Measurements from ENCODE around the gene ELF5. TPM values are rescaled to one million over a fixed set of nuclear protein-coding genes. Genes with fewer than 3 reads are reported as not detected.

The ELF5 gene
- total and polyA plus RNA-seq, 2 of the 8 experiments (the other 6 are each of a cell fraction or from before 2014, with no cell fraction given) = not detected

GRCh38 chr11:34523053-34523452 lies 9.5 kb upstream of the ELF5 start:
- Histone ChIP-seq H2BK5ac (ENCODE audit: low read depth, low read length) (no peak overlapping the region), H4K20me1 (replicated peaks in 1 of 2; ENCODE audit: control insufficient read depth in 1 of 2, insufficient read depth in 2 of 2, low read length in 2 of 2) (no peaks in the 10 kb centered on the region), H4K91ac (replicated peaks; ENCODE audit: insufficient read length, low read length) (no peak overlapping the region), H3K4ac (replicated peaks; ENCODE audit: insufficient read length, low read depth, low read length) (no peak overlapping the region), H2BK15ac (ENCODE audit: low read length) (no peak overlapping the region), H3K79me1 (ENCODE audit: low read depth, low read length) (no peaks in the 10 kb centered on the region), H3K36me3 (ENCODE audit: control insufficient read depth in 2 of 4, insufficient read depth in 4 of 4, low read length in 3 of 4) (no peaks in the 10 kb centered on the region), H2BK20ac (ENCODE audit: low read length) (no peak overlapping the region), H2BK120ac (replicated peaks; ENCODE audit: low read depth, low read length) (no peak overlapping the region), H3K27ac (ENCODE audit: low read depth, low read length) (no peak overlapping the region), H3K9ac (replicated peaks in 1 of 4; ENCODE audit: extremely low read depth in 1 of 4, low read depth in 3 of 4, low read length in 3 of 4) (no peak overlapping the region), H3K9me3 (ENCODE audit: insufficient read depth in 2 of 2, low read depth in 1 of 2, low read length in 1 of 2) (no peaks in the 10 kb centered on the region), H3K56ac (replicated peaks; ENCODE audit: insufficient read length, low read depth, low read length) (no peak overlapping the region), H2BK12ac (ENCODE audit: low read depth, low read length) (no peak overlapping the region), H3K23ac (ENCODE audit: insufficient read length) (no peak overlapping the region), H4K5ac (ENCODE audit: insufficient read length, low read depth, low read length) (no peak overlapping the region), H3K18ac (ENCODE audit: extremely low read depth, low read length) (no peak overlapping the region), H3K14ac (ENCODE audit: insufficient read length) (no peak overlapping the region), H3K4me2 (ENCODE audit: insufficient read depth in 1 of 2, low read depth in 2 of 2, low read length in 2 of 2) (no peak overlapping the region), H3K27me3 (replicated peaks in 1 of 4; ENCODE audit: control insufficient read depth in 3 of 4, extremely low read depth in 1 of 4, insufficient read depth in 3 of 4, low read length in 3 of 4) (no peaks in the 10 kb centered on the region), H3K4me3 (ENCODE audit: extremely low read depth in 1 of 4, insufficient read depth in 2 of 4, low read depth in 3 of 4, low read length in 4 of 4) (no peak overlapping the region), H3K23me2 (ENCODE audit: low read depth, low read length) (no peaks in the 10 kb centered on the region), H4K8ac (ENCODE audit: extremely low read depth, insufficient read depth, low read length) (no peak overlapping the region), H2AK5ac (ENCODE audit: low read depth, low read length) (no peak overlapping the region), H3K4me1 (replicated peaks in 1 of 4; ENCODE audit: control insufficient read depth in 3 of 4, insufficient read depth in 4 of 4, low read length in 3 of 4) (no peaks in the 10 kb centered on the region), H3K79me2 (ENCODE audit: control insufficient read depth in 1 of 2, insufficient read depth in 2 of 2, low read length in 2 of 2) (no peaks in the 10 kb centered on the region), H2AFZ (ENCODE audit: low read length) (no peak overlapping the region)
- DNase-seq (ENCODE audit: low read depth in 1 of 2, low spot score in 2 of 2) = no peak
- FAIRE-seq = no peak
- ChIA-PET POLR2A (ENCODE audit: partially characterized antibody) (no interaction called here), CTCF (ENCODE audit: partially characterized antibody) (interaction anchor here (0.8 to 7.7 kb wide), 3 partner anchors 11 to 325 kb away, joined by 3 to 72 read pairs (median 3); partner anchors contain the start of gene ELF5)
- 89% methylated on average over 3 of the region's 3 CpGs; no CpG with 5 or more reads in 1 of the 2 experiments for WGBS, 2 experiments (ENCODE audit: extremely low coverage in 1 of 2, insufficient coverage in 1 of 2, insufficient read length in 1 of 2, insufficient replicate concordance in 2 of 2, low coverage in 1 of 2, low lambda C conversion rate in 2 of 2, missing lambda C conversion rate in 1 of 2)
- TF ChIP-seq CHD1 (IDR thresholded peaks at IDR 0.05; ENCODE audit: low read depth, low read length) = no peak
- TF ChIP-seq POLR2AphosphoS5 (IDR thresholded peaks at IDR 0.05; ENCODE audit: low read depth, low read length) = no peak
- TF ChIP-seq ZNF274 (IDR thresholded peaks at IDR 0.05; ENCODE audit: borderline replicate concordance, extremely low read depth, low read length) = no peak
- no peak for TF ChIP-seq ATF2 (IDR thresholded peaks at IDR 0.05; ENCODE audit: low read length)
- TF ChIP-seq TEAD4 (IDR thresholded peaks at IDR 0.05; ENCODE audit: low read depth, low read length) = no peak
- TF ChIP-seq JUND (IDR thresholded peaks at IDR 0.05; ENCODE audit: low read length) = no peak
- no peak for TF ChIP-seq EZH2 (IDR thresholded peaks at IDR 0.05; ENCODE audit: low read depth, low read length, severe bottlenecking)
- TF ChIP-seq CEBPB (IDR thresholded peaks at IDR 0.05; ENCODE audit: low read depth, low read length) = no peak
- TF ChIP-seq KDM5A (IDR thresholded peaks at IDR 0.05; ENCODE audit: low read length) = no peak
- TF ChIP-seq PHF8 (conservative IDR thresholded peaks at IDR 0.05; ENCODE audit: low read depth, low read length) = no peak
- TF ChIP-seq GTF2F1 (IDR thresholded peaks at IDR 0.05; ENCODE audit: borderline replicate concordance, low read depth, low read length) = no peak
- no peak for TF ChIP-seq RAD21 (IDR thresholded peaks at IDR 0.05 in 1 of 2, conservative IDR thresholded peaks at IDR 0.05 in 1 of 2; ENCODE audit: low read depth in 2 of 2, low read length in 2 of 2)

Measured in H1 (cell line).